GM23338 (cell line): ENCODE measurements around the gene YIPF5.

ENCODE experiments used
- CREB1 ChIP-seq: fragments of 250-450 bp; sonication (Bioruptor Pico); IDR thresholded peaks from 2 replicates; pipeline ENCODE4 v1.5.0; 2020; ENCODE audit warnings: low read depth, mild to moderate bottlenecking, moderate library complexity
- CTCF ChIP-seq, 2 experiments: fragments of 200-600 bp in 1 of 2; sonication (generic) in 1 of 2; conservative IDR thresholded peaks; 2 replicates each; pipeline versions ENCODE4 v1.5.1 to v1.6.1; 2016 to 2017; ENCODE audit warnings: antibody characterized with exemption in 2 of 2, low read depth in 2 of 2, mild to moderate bottlenecking in 2 of 2, moderate library complexity in 1 of 2
- ETS1 ChIP-seq: IDR thresholded peaks from 2 replicates; pipeline ENCODE4 v1.6.1; 2016; ENCODE audit warnings: antibody characterized with exemption
- EZH2 ChIP-seq: fragments of 200-600 bp; sonication (generic); IDR thresholded peaks from one replicate; pipeline ENCODE4 v1.8.0; 2017; ENCODE audit warnings: antibody characterized with exemption, mild to moderate bottlenecking, low read depth; ENCODE audit not compliant: unreplicated experiment
- EZH2phosphoT487 ChIP-seq: fragments of 200-600 bp; sonication (generic); IDR thresholded peaks from one replicate; pipeline ENCODE4 v1.8.1; 2018; ENCODE audit warnings: antibody characterized with exemption; ENCODE audit not compliant: unreplicated experiment
- JUNB ChIP-seq: IDR thresholded peaks from one replicate; pipeline ENCODE4 v1.6.1; 2016; ENCODE audit warnings: antibody characterized with exemption; ENCODE audit not compliant: unreplicated experiment
- NANOG ChIP-seq: IDR thresholded peaks from 2 replicates; pipeline ENCODE4 v1.6.1; 2016; ENCODE audit warnings: antibody characterized with exemption, borderline replicate concordance
- POLR2AphosphoS5 ChIP-seq: IDR thresholded peaks from 2 replicates; pipeline ENCODE4 v1.6.1; 2016; ENCODE audit warnings: antibody characterized with exemption, low read depth
- REST ChIP-seq: IDR thresholded peaks from one replicate; pipeline ENCODE4 v1.6.1; 2018; ENCODE audit warnings: antibody characterized with exemption; ENCODE audit not compliant: unreplicated experiment
- ZNF331 ChIP-seq: fragments of 250-450 bp; sonication (Bioruptor Pico); IDR thresholded peaks from 2 replicates; pipeline ENCODE4 v1.5.0; 2020; ENCODE audit warnings: low read depth, mild to moderate bottlenecking, moderate library complexity
- ZNF462 ChIP-seq: fragments of 250-450 bp; sonication (Bioruptor Pico); IDR thresholded peaks from 2 replicates; pipeline ENCODE4 v1.5.0; 2020; ENCODE audit warnings: mild to moderate bottlenecking, moderate library complexity

- TF ChIP-seq CTCF (conservative IDR thresholded peaks at IDR 0.05; ENCODE audit: low read depth in 2 of 2), result peak; percentile 60 to 74
- no peak for TF ChIP-seq EZH2
- TF ChIP-seq ZNF331, result no peak
- TF ChIP-seq EZH2phosphoT487, result no peak
- TF ChIP-seq POLR2AphosphoS5, result no peak
- TF ChIP-seq REST, result no peak
- no peak for TF ChIP-seq JUNB
- TF ChIP-seq CREB1 (CRISPR knock-in tag), result peak; percentile 70
- no peak for TF ChIP-seq NANOG
- no peak for TF ChIP-seq ZNF462
- TF ChIP-seq ETS1, result no peak
Measured at GRCh38 chr5:144191998-144192397, 21.5 kb upstream of the YIPF5 start.
